ENCODE measurements around the gene DHX38. TPM values are rescaled to one million over a fixed set of nuclear protein-coding genes. Genes with fewer than 3 reads are reported as not detected.

The DHX38 gene
- total RNA-seq, 1 experiment from 2014 or later = 32.3 TPM

DNA sequence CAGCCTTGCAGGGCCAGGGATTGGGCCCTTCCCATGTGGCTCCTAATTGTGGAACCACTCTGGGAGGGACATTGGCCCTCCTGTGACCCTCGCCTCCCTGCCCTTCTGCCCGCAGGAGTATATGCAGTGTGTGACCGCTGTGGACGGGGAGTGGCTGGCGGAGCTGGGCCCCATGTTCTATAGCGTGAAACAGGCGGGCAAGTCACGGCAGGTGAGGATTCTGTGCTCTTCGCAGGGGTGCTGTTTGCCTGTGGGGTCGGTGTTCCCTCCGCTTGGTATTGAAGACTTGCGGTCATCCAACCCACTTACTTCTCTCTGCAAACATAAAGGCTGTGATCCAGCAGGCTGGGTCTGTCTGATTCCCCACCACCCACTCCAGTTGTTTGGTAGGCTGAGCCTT, 15.7 kb downstream of the DHX38 start:
- no peak overlapping the region for H3K4me3 ChIP-seq (ENCODE audit: low read length)
- DNase-seq = no peak
- no peaks in the 10 kb centered on the region for H4K20me1 ChIP-seq (ENCODE audit: insufficient read depth, low read depth, low read length)
- H3K27me3 ChIP-seq (ENCODE audit: low read length) = no peaks in the 10 kb centered on the region
- no peak overlapping the region for H3K4me2 ChIP-seq (ENCODE audit: low read depth, low read length, poor library complexity, severe bottlenecking)
- H3K36me3 ChIP-seq (ENCODE audit: insufficient read depth, low read length) = peaks cover 27% of the 10 kb centered on the region; the same call in 1 of the 2 replicates
- H3K9me3 ChIP-seq (ENCODE audit: low read length) = no peaks in the 10 kb centered on the region
- no peak overlapping the region for H3K27ac ChIP-seq (ENCODE audit: low read length)
- no peaks in the 10 kb centered on the region for H3K9me2 ChIP-seq (replicated peaks; ENCODE audit: insufficient read depth, low read length)
- H3K9ac ChIP-seq (ENCODE audit: low read length) = no peak overlapping the region
- H2AFZ ChIP-seq (ENCODE audit: low read length) = no peak overlapping the region
- no peaks in the 10 kb centered on the region for H3K79me2 ChIP-seq (ENCODE audit: low read length)
- no peaks in the 10 kb centered on the region for H3K4me1 ChIP-seq (ENCODE audit: low read length)

DNA sequence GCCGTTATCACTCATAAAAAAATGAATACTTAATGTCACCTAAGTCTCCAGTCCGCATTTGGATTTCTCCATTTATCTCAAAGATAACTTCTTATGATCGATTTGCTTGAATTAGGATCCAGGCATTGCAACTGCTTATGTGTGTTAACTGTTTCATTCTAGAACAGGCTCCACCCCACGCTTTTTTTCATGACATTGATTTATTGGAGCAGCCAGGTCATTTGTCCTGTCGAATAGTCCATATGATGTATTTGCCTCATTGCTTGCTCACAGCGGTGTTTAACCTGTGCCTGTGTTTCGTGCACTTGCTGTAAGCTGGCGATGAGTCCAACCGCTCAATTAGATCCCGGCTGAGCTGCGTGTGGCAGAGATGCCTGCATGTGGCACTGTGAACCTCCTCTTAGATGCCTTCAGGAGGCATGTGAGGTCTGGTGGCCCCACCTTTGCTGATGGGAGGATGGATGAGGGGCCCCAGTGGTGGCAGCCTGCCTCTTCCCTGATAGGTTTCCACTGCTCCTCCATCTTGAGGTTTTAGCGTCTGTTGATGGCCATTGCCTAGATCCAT, 16.4 kb downstream of the DHX38 start:
- peaks cover 27% of the 10 kb centered on the region; the same call in 1 of the 2 replicates for H3K36me3 ChIP-seq (ENCODE audit: insufficient read depth, low read length)
- no peak overlapping the region for H3K9ac ChIP-seq (ENCODE audit: low read length)

DNA sequence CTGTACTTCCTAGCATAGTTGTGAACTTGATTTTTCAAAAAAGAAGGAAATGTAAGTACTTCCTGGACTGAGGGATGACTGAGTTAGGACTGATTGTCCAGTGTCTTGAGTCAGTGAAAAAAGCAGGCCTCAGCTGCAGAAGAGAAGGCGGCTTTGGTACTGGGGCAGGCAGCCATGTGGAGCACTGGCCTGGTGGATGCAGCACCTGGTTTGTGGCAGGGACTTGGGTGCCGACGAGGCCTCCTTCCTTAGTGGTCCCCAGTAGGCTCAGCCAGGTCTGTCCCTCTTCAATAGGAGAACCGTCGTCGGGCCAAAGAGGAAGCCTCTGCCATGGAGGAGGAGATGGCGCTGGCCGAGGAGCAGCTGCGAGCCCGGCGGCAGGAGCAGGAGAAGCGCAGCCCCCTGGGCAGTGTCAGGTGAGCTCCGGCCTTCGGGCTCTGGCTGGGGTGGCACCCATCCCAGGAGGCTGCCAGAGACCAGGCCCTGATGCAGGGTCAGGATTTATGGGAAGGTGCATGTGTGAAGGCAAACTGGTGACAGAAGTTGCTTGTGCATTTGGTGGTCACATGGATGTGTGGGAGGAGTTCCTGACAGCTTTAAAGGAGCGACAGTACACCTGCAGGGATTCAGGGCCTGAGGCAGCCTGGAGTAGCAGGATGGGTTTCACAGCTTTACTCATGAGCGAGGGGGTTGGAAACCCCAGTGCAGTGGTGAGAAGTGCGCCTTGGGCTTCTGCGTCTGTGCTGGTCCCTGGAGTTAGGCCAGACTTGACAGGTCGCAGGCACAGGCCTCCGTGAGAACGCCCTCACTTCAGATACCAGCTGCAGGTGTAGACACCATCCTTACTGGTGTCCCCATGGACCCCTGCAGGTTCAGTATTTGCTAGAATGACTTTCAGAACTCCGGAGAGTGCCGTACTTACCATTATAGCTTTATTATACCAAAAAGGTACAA, 17.3 kb downstream of the DHX38 start:
- Histone ChIP-seq H3K9me3 (ENCODE audit: low read length) (no peaks in the 10 kb centered on the region), H3K4me2 (ENCODE audit: low read depth, low read length, poor library complexity, severe bottlenecking) (no peak overlapping the region), H3K36me3 (ENCODE audit: insufficient read depth, low read length) (peaks cover 23% of the 10 kb centered on the region; the same call in 1 of the 2 replicates), H4K20me1 (ENCODE audit: insufficient read depth, low read depth, low read length) (no peaks in the 10 kb centered on the region), H3K4me1 (ENCODE audit: low read length) (no peaks in the 10 kb centered on the region), H2AFZ (ENCODE audit: low read length) (no peak overlapping the region), H3K27me3 (ENCODE audit: low read length) (no peaks in the 10 kb centered on the region), H3K9me2 (replicated peaks; ENCODE audit: insufficient read depth, low read length) (no peaks in the 10 kb centered on the region), H3K79me2 (ENCODE audit: low read length) (no peaks in the 10 kb centered on the region), H3K9ac (ENCODE audit: low read length) (no peak overlapping the region), H3K27ac (ENCODE audit: low read length) (no peak overlapping the region), H3K4me3 (ENCODE audit: low read length) (no peak overlapping the region)
- no peak for DNase-seq

More for the DNA sequence above, 16.4 kb downstream of the DHX38 start:
- no peak overlapping the region for H3K27ac ChIP-seq (ENCODE audit: low read length)
- H2AFZ ChIP-seq (ENCODE audit: low read length) = no peak overlapping the region
- H3K79me2 ChIP-seq (ENCODE audit: low read length) = no peaks in the 10 kb centered on the region
- no peak overlapping the region for H3K4me3 ChIP-seq (ENCODE audit: low read length)
- DNase-seq = no peak
- H3K4me1 ChIP-seq (ENCODE audit: low read length) = no peaks in the 10 kb centered on the region
- H3K9me2 ChIP-seq (replicated peaks; ENCODE audit: insufficient read depth, low read length) = no peaks in the 10 kb centered on the region
- no peak overlapping the region for H3K4me2 ChIP-seq (ENCODE audit: low read depth, low read length, poor library complexity, severe bottlenecking)
- H3K9me3 ChIP-seq (ENCODE audit: low read length) = no peaks in the 10 kb centered on the region
- no peaks in the 10 kb centered on the region for H3K27me3 ChIP-seq (ENCODE audit: low read length)
- H4K20me1 ChIP-seq (ENCODE audit: insufficient read depth, low read depth, low read length) = no peaks in the 10 kb centered on the region

DNA sequence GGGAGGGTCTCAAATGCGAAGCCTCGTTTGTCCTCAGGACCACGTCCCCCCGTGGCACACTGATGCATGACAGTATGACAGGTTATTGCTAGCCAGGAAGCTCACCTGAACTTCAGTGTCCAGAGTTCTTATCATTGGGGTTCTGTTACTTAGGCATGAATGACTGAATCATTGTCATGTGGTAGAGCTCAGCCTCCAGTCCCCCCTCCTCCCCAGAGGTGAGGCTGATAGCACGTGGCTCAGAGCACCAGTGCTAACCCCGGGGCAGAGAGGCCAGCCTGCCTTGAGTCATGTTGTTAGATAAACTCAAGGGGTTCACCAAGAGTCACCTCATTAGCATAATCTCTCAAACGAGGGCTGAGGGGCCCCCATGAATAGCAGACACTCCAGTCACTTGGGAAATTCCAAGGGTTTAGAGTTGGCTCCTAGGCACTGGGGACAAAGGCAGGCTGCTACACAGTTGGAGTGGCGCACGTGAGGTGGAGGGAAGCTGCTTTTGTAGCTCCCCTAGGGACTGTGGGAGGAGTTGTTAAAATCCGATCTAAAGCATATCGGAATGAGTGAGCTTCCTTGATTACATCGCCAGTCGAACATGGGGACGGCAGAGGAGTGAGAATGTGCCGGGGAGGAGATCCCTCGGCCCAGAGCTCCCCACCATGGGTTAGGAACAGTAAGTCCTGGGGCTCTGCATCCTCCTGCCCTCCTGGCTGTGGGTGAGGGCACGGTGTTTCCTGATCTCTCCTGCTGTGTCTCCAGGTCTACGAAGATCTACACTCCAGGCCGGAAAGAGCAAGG, 18.2 kb downstream of the DHX38 start:
- DNase-seq = no peak
- Histone ChIP-seq H3K27me3 (ENCODE audit: low read length) (no peaks in the 10 kb centered on the region), H3K9me3 (ENCODE audit: low read length) (no peaks in the 10 kb centered on the region), H3K4me2 (ENCODE audit: low read depth, low read length, poor library complexity, severe bottlenecking) (no peak overlapping the region), H2AFZ (ENCODE audit: low read length) (no peak overlapping the region), H3K9me2 (replicated peaks; ENCODE audit: insufficient read depth, low read length) (no peaks in the 10 kb centered on the region), H4K20me1 (ENCODE audit: insufficient read depth, low read depth, low read length) (no peaks in the 10 kb centered on the region), H3K4me3 (ENCODE audit: low read length) (no peak overlapping the region), H3K27ac (ENCODE audit: low read length) (no peak overlapping the region), H3K4me1 (ENCODE audit: low read length) (no peaks in the 10 kb centered on the region), H3K79me2 (ENCODE audit: low read length) (no peaks in the 10 kb centered on the region), H3K36me3 (ENCODE audit: insufficient read depth, low read length) (peaks cover 16% of the 10 kb centered on the region; the same call in 1 of the 2 replicates), H3K9ac (ENCODE audit: low read length) (no peak overlapping the region)

GRCh38 chr16:72112452-72112792, 18.8 kb downstream of the DHX38 start:
- Histone ChIP-seq H3K79me2 (ENCODE audit: low read length) (no peaks in the 10 kb centered on the region), H3K27ac (ENCODE audit: low read length) (no peak overlapping the region), H3K4me3 (ENCODE audit: low read length) (no peak overlapping the region), H3K4me1 (ENCODE audit: low read length) (no peaks in the 10 kb centered on the region), H3K36me3 (ENCODE audit: insufficient read depth, low read length) (peaks cover 16% of the 10 kb centered on the region; the same call in 1 of the 2 replicates), H3K4me2 (ENCODE audit: low read depth, low read length, poor library complexity, severe bottlenecking) (no peak overlapping the region), H3K9me3 (ENCODE audit: low read length) (no peaks in the 10 kb centered on the region), H4K20me1 (ENCODE audit: insufficient read depth, low read depth, low read length) (no peaks in the 10 kb centered on the region), H3K27me3 (ENCODE audit: low read length) (no peaks in the 10 kb centered on the region), H3K9me2 (replicated peaks; ENCODE audit: insufficient read depth, low read length) (no peaks in the 10 kb centered on the region), H3K9ac (ENCODE audit: low read length) (no peak overlapping the region), H2AFZ (ENCODE audit: low read length) (no peak overlapping the region)
- DNase-seq = no peak

- Histone ChIP-seq H2AFZ (ENCODE audit: low read length) (no peak overlapping the region), H3K9me3 (ENCODE audit: low read length) (no peaks in the 10 kb centered on the region), H3K27ac (ENCODE audit: low read length) (no peak overlapping the region), H3K79me2 (ENCODE audit: low read length) (no peaks in the 10 kb centered on the region), H3K27me3 (ENCODE audit: low read length) (no peaks in the 10 kb centered on the region), H4K20me1 (ENCODE audit: insufficient read depth, low read depth, low read length) (no peaks in the 10 kb centered on the region), H3K4me2 (ENCODE audit: low read depth, low read length, poor library complexity, severe bottlenecking) (no peak overlapping the region), H3K9me2 (replicated peaks; ENCODE audit: insufficient read depth, low read length) (no peaks in the 10 kb centered on the region), H3K4me3 (ENCODE audit: low read length) (no peak overlapping the region), H3K36me3 (ENCODE audit: insufficient read depth, low read length) (peaks cover 12% of the 10 kb centered on the region; the same call in 1 of the 2 replicates), H3K4me1 (ENCODE audit: low read length) (no peaks in the 10 kb centered on the region), H3K9ac (ENCODE audit: low read length) (no peak overlapping the region)
- no peak for DNase-seq
These were observed 19.4 kb downstream of the DHX38 start for GRCh38 chr16:72112906-72113615.

GRCh38 chr16:72113616-72113945, 19.9 kb downstream of the DHX38 start:
- Histone ChIP-seq H3K4me3 (ENCODE audit: low read length) (no peak overlapping the region), H2AFZ (ENCODE audit: low read length) (no peak overlapping the region)
- DNase-seq = no peak

More at GRCh38 chr16:72113616-72113945, 19.9 kb downstream of the DHX38 start:
- H3K4me2 ChIP-seq (ENCODE audit: low read depth, low read length, poor library complexity, severe bottlenecking) = no peak overlapping the region
- no peaks in the 10 kb centered on the region for H3K79me2 ChIP-seq (ENCODE audit: low read length)
- H3K27me3 ChIP-seq (ENCODE audit: low read length) = no peaks in the 10 kb centered on the region
- H3K4me1 ChIP-seq (ENCODE audit: low read length) = no peaks in the 10 kb centered on the region
- H3K9ac ChIP-seq (ENCODE audit: low read length) = no peak overlapping the region
- H3K27ac ChIP-seq (ENCODE audit: low read length) = no peak overlapping the region
- H4K20me1 ChIP-seq (ENCODE audit: insufficient read depth, low read depth, low read length) = no peaks in the 10 kb centered on the region
- H3K9me3 ChIP-seq (ENCODE audit: low read length) = no peaks in the 10 kb centered on the region
- H3K36me3 ChIP-seq (ENCODE audit: insufficient read depth, low read length) = peaks cover 9% of the 10 kb centered on the region; the same call in 1 of the 2 replicates
- H3K9me2 ChIP-seq (replicated peaks; ENCODE audit: insufficient read depth, low read length) = no peaks in the 10 kb centered on the region
